HG03175 (cell line): ENCODE results near the gene NAV3.
"Not testable (repeated sequence)": the region's sequence is repeated elsewhere in the genome, so short reads cannot be mapped to it uniquely, and the experiment has no call there.

Source experiments
- ATAC-seq: cut with Tn5 transposase; IDR thresholded peaks from one replicate; pipeline ENCODE4 v1.9.1; 2021; ENCODE audit warnings: mild to moderate bottlenecking, moderate library complexity; ENCODE audit not compliant: unreplicated experiment

NAV3 gene

GRCh38 chr12:78236264-78236663, 405.6 kb downstream of the NAV3 start:
- ATAC-seq: no peak

- no peak for ATAC-seq
Measured at GRCh38 chr12:78239544-78239943, 408.9 kb downstream of the NAV3 start.

DNA sequence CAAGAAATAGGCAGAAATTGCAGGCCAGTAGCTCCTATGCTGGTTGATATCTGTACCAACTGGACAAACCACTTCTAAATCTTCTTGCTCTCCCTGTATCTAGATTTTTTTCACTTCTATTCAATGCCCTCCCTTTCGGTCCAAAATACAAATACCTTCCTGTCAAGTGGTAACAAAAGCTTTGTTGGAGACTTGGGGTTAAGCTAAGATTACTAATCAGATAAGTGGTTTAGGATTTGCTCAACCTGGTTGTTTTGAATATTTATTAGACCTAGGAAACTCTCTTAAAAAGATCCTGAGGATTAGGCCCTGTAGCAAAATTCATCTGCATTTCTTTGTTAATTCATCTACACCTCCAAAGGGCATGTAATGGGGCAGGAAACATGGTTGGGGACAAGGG, 410.1 kb downstream of the NAV3 start:
- ATAC-seq: no peak

DNA sequence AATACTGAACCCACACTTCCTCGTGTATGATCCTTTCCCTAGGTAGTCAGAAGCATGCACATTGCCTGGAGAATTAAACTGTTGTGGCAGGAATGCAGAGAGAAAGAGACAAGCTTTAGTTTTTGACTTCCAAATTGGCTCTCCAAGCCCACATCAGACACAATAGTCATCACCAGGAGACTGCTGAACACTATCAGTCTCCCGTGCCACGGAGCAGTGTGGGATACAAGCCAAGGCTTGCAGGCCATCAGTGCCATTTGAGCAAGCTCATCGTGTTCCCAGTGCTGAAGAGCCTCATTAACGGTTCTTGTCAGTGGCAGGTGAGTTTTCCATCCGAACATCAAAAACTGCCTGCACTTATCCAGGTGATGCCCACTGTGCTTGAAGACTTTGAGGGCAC, 410.8 kb downstream of the NAV3 start:
- no peak for ATAC-seq

DNA sequence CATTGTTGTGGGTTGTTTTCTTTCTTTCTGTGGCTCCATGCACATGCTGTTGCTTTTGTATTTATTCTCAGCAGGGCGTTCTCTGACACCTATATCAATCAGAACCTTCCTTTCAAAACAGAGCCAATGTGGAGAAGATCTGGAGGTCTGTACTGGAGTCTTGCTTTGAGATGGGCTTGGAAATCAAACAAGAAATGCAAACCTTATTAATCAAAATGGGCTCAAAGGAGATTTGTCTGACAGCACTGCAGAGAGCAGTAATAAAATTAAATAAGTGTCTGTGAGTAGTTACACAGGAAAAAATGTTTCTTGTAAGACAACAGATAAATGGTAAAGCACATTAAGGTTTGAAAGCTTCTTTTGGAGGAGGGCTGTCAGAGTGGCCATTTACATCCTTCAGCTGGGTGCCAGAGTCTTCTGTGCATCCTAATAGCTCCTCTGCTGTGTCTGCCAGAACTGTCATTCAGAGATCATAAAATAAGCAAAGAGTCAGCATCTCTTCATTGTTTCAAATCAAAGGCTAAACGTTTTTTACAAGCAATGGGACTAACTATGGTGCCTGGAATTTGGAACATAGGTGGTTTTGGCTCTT, 414.3 kb downstream of the NAV3 start:
- no peak for ATAC-seq

- no peak for ATAC-seq
Measured at GRCh38 chr12:78248321-78248720, 417.6 kb downstream of the NAV3 start.

GRCh38 chr12:78249578-78249977, 418.9 kb downstream of the NAV3 start:
- ATAC-seq: no peak

DNA sequence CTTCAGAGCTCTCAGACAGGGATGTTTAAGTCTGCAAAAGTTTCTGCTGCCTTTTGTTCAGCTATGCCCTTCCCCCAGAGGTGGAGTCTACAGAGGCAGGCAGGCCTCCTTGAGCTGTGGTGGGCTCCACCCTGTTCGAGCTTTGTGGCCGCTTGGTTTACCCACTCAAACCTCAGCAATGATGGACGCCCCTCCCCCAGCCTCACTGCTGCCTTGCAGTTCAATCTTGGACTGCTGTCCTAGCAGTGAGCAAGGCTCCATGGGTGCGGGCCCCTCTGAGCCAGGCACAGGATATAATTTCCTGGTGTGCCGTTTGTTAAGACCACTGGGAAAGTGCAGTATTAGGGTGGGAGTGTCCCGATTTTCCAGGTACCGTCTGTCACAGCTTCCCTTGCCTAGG, 427.0 kb downstream of the NAV3 start:
- ATAC-seq: not testable (repeated sequence)

DNA sequence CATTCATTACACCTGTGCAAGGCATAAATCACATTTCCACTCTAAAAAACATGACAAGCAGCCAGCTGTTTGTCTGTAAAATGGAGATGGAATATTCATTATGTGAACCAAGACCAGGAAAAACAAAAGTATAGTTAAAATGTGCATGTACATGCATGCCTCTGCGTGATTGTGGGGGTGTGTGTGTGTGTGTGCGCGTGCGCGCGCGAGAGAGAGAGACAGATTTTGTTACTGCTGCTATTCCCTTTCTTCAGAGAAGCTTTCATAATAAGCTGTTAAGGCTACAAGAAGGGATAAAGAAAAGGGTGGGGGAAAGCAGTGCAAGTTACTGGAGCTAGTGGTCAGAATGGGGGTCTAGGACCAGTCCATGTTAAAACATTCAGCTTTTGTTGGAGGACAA, 430.3 kb downstream of the NAV3 start:
- no peak for ATAC-seq

DNA sequence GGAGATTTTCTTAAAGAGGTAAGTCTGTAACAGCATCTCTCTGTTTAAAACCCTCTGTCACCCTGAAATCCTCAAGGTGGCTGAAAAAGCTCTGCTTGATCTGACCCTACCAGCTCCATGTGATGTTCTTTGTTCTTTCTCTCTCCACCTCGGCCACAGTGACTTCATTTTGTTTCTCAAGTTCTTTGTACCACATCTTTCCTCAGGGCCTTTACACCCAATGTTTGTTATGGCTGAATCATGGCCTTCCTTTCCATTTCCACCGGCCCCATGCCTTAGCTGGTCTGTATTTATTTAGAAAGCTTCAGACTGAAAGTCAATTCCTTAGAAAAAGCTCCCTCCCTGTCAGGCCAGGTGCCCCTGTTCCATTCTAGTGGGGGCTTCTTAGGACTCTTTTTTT, 431.2 kb downstream of the NAV3 start:
- ATAC-seq: no peak
